Activated T-helper 1 cell treated with anti-CD3 and anti-CD28 coated beads, Interleukin-2, amount 50 U/mL, for 16 hours (primary cell): ENCODE results near the gene PDPK1.
A peak's percentile ranks its signal among the peaks of the same experiment; 100 is the strongest.

Experiments
- DNase-seq, 2 donors: peaks; one replicate each; pipeline ENCODE4 v3.0.0-alpha.2; 2020; ENCODE audit warnings: low read depth in 1 of 2, low spot score in 1 of 2

PDPK1 gene

DNA sequence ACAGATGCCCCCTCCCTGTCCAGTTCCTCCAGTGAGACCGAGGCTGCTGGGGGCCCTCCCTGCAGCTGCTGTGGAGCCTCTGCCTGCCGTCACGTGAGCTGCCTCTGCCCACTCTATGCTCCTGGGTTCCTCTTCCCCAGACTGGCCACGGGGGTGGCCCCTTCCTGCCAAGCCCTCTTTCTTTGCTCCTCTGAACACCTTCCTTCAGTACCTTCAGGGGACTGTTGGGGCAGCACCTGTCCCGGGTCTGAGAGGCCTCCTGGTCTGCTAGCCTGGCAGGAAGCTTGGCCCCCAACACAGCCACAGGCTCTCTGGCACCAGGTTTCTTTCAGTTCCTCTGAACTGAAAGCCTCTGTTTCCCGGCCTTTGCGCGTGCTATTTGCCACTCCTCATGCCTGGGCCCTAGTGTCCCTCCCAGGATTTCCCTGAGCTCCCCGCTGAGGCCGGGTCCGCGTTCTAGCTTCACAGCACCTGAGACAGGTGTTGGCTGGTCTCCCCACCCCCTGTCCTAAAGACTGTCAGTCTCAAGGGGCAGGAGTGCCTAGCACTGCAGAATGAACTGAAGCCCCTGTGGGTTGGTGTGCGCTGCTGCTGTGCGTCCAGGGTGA lies 30.7 kb upstream of the PDPK1 start:
- DNase-seq: no peak

DNA sequence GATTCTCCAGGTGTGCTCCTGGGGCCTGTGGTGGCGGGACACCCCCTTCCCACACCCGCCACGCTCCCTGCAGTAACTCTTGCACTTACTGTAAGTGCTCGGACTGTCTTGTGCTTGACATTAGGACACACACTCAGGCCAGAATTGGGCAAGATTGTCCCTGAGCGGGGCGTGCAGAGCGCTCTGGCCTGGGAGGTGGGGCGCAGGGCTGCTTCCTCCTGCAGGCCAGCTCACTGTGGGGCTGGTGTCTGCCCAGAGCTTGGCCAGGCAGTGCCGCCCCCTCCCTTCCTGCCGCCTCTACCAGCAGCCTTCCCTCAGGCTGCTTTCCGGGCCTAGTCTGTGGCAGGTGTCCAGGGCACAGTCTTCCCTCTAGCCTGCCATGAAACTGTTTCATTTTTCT lies 30.2 kb upstream of the PDPK1 start:
- DNase-seq: no peak

- no peak for DNase-seq
Observed at GRCh38 chr16:2508722-2509400, 29.0 kb upstream of the PDPK1 start.

- no peak for DNase-seq
Observed at GRCh38 chr16:2511128-2511800, 26.6 kb upstream of the PDPK1 start.

DNA sequence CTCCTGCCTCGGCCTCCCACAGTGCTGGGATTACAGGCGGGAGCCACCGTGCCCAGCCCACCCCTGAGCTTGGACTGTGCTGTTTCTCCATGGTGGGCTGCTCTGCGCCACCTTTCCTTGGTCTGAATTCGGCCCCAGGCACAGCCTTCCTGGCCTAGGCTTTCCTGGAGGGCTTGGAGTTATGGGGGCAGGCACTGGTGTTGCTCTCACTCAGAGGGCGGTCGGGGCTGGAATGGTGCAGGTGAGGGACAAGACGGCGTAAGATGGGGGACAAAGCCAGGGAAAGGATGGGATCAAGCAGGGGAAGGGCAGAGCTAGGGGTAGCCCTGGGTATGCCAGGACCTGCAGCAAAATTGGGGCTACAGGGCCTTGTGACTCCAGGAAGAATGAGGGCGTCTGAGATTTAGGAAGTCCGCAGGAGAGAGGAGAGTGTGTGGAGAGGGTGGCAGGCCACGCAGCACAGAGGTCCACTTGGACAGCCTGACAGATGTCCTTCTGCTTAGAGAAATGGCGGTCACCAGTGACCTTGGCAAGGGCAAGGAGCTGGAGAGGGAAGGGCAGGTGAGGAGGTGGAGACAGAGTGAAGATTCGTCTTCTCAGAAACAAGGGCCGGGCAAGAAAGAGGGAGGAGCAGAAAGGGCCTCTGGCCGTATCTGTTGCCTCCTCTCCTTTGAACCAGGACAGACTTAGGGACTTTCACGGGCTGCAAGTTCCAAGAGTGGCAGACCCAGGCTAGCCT lies 25.7 kb upstream of the PDPK1 start:
- DNase-seq: no peak

- no peak for DNase-seq
Observed at GRCh38 chr16:2512735-2513404, 25.0 kb upstream of the PDPK1 start.

DNA sequence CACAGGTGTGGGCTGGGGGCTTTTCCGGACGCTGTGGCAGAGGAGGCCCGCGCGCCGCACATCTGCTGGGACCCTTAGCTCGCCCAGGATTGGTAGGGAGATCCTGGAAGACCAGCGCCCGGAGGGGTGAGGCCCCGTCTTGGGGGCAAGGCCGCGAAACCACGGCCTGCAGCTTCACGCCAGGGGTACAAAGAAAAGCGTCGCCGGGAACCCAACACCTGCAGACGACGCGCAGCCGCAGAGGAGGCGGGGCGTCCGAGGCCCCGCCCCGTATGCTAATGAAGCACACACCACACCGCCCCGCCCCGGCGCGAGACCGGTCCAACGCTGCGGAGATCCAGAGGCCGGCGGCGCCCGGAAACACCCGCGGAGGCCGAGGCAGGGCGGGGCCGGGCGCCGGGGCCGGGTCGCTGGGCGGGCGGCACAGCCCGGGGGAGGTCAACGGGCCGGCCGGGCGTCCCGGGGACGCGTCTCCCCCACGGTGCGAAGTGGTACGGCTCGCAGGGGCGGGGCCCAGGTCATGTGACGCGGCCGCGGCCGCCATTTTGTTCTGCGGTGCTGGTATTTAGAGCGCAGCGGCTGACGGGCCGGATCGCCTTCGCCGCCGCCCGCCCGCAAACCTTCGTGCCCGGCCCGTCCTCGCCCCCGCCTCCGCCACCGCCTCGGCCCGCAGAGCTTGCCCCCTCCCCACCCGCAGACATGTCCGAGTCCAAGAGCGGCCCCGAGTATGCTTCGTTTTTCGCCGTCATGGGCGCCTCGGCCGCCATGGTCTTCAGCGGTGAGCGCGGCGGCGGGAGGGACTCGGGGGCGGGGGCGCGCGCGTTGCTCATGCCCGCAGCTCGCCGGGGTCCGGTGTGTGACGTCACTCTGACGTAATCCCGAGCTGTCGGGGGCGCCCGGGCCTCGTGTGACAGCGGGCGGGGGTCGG lies 24.2 kb upstream of the PDPK1 start, which contains the start of gene ATP6V0C:
TSS of gene ATP6V0C (plus strand) at position 548 of the 928 bp plus-strand sequence. CDS start at position 700, 152 bp downstream.
- peak; percentile 83 to 85 for DNase-seq

DNA sequence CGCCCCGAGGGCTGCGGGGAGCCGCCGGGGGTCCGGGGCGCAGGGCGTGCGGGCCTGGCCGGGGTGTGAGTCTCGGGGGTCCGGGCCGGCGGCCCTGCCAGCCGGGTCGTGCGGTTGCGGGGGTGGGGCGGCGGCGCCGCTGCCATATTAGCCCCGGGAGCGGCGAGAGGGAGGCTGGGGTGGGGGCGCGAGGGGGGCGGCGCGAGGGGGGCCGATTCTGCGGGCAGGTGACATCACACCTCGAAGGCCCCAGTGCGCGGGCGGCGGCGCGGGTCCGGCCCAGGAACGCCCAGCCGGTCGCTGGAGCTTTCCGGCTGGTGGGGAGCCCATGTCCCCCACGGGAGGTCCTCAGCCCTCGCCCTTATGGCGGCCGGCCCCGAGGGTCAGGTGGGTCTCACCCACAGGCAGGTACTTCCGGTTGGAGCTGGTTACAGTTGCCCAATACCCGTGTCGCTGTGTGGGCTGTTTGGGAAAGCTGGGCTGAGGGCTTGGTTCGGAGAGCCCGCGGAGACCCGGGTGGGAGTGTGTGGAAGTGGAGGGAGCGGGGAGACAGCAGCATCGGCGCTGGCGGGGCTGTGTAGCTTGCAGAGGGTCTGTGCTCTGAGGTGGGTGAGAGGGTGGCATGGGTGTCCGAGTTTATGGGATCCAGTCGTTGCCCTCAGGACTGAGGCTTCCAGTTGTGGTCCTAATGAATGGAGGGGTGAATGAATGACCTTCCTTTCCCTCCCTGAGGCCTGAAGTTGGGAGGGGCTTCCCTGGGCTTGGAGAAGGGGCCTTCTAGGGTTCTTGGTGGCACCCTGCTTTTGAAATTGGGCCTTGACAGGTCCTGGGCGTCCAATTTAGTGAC lies 23.3 kb upstream of the PDPK1 start:
- DNase-seq: peak in 1 of 2 donors; percentile 28

GRCh38 chr16:2515180-2515851 lies 22.5 kb upstream of the PDPK1 start:
- DNase-seq: no peak

DNA sequence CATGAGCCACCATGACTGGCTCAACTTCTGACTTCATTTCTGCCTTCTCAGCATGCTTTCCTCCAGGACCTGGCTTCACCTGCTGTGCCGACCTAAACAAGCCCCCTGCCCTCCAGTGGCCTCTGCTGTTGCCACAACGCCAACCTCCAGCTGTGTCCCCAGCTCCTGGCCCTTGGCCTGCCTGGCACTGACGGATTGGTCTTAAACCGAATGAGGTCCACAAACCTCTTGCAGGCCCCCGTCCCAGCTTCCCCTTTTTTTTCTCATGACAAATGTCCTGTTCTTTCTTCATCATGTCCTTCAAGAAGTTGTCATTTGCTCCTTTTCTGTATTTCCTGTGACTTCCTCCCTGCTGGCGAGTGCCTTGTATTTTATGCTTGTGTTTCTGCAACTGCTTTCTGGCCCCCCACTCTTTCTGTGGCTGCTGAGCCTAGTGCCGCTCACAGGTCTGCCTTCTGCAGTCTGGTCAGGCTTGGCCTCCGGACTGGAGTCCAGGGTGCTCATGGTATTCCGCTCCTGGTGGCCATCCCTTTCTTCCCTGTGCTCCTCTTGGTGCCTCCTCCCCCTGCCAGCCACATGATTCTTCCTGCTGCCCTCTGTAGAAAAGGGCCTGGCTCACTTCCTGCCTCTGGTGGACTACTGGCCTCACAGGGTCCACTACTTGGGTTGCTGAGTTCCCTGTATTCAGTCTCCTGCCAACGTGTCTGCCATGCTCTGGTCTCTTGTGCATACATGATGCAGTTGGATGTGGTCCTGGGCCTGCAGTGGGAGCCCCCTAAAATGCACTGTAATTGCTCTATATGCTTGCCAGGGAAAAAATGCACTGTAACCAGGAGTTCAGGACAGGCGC lies 21.2 kb upstream of the PDPK1 start:
- no peak for DNase-seq

- no peak for DNase-seq
Observed at GRCh38 chr16:2517954-2518605, 19.7 kb upstream of the PDPK1 start.

- DNase-seq: no peak
Observed at GRCh38 chr16:2518823-2519710, 18.8 kb upstream of the PDPK1 start.

- DNase-seq: no peak
Observed at GRCh38 chr16:2519711-2520080, 18.1 kb upstream of the PDPK1 start.

DNA sequence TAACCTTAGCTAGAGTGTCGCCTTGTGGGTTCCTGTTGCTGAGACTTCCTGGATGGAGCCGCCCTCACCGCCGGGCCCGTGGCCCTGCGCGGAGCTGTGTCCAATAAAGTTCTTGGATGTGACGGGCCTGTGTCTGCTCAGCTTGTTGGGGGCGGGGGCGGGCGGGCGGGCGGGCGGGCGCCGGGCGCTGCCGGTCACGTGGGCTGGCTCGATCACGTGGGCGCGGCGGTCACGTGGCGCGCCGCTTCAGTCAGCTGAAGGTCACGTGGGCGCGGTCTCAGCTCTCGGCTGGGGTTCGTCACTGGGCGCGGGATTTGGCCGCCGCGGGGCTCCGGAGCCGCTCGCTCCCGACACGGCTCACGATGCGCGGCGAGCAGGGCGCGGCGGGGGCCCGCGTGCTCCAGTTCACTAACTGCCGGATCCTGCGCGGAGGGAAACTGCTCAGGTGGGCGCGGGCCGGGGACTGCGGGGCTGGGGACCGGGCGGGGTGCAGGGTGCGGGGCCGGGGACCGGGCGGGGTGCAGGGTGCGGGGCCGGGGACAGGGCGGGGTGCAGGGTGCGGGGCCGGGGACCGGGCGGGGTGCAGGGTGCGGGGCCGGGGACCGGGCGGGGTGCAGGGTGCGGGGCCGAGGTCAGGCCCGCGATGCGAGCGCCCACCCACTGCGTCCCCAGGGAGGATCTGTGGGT lies 17.6 kb upstream of the PDPK1 start, which contains the start of gene AMDHD2:
TSS of gene AMDHD2 (plus strand) at position 275 of the 687 bp plus-strand sequence. CDS start at position 363, 88 bp downstream.
- DNase-seq: peak; percentile 77 to 81

GRCh38 chr16:2520784-2521531 lies 16.9 kb upstream of the PDPK1 start:
- DNase-seq: peak in 1 of 2 donors; percentile 40
